ENCODE data around the gene CAMTA1.

DNA sequence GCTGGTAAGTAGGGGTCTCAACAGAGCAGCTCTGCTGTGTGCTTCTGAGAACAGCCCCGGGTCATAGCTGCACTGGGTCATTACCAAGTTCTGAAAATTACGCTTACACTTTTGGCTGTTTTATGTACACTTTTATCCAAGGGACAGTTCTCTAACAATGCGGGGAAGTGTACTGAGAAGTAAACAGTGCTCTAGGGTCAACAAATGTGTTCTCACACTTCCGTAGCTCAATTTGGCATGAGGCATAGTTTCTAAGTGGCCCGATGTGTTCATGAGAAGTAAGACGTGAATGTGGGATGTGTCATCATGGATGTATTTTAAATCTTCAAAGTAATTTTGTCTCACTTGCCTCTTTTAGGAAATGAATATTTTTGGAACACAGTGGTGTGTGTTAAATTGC is 975.0 kb downstream of the CAMTA1 start:
- no peak for TF ChIP-seq POLR2A (IDR thresholded peaks at IDR 0.05; ENCODE audit: low read length)
- no peak for TF ChIP-seq GATA1 (IDR thresholded peaks at IDR 0.05; ENCODE audit: low read depth, low read length)

All from erythroblast (primary cell).